Body of pancreas (tissue), 4 donors: ENCODE data around the gene CC2D2B.

Experiments used
- CTCF ChIP-seq, 7 experiments: fragments of 450-650 bp in 4 of 7; fragments of 200-600 bp in 3 of 7; sonication (generic) in 3 of 7; IDR thresholded peaks; one replicate each; pipeline ENCODE4 v1.5.1; 2016 to 2019; ENCODE audit warnings: antibody characterized with exemption in 7 of 7
- POLR2A ChIP-seq, 3 donors: fragments of 450-650 bp; IDR thresholded peaks; one replicate each; pipeline ENCODE4 v1.6.1; 2016; ENCODE audit warnings: antibody characterized with exemption in 3 of 3, mild to moderate bottlenecking in 2 of 3

DNA sequence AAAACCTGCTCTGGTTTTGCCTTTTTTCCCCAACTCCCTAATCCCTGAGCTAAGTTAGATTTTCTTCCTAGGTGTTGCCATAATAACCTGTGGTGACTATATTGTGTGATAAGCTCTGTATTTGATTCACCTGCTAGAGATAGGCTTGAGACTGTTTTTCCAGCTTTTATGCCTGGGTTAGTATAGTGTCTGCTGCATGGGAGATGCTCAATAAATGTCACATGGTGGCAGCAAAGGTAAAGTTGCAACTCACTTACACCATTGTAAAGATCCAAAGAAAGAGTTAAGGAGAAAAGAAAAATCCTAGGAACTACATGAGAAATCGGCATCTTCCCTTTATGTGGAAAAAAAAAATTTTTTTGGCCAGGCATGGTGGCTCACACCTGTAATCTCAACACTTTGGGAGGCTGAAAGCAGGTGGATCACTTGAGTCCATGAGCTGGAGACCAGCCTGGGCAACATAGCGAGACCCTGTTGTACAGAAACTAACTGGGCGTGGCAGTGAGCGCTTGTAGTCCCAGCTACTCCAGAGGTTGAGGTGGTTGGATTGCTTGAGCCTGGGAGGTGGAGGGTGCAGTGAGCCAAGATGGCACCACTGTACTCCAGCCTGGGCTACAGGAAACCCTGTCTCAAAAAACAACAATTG, 139.4 kb downstream of the CC2D2B start:
- TF ChIP-seq CTCF (IDR thresholded peaks at IDR 0.05) (no peak), POLR2A (IDR thresholded peaks at IDR 0.05) (no peak)
